Endothelial cell of umbilical vein (primary cell): ENCODE measurements around the gene KCNH4. TPM values are rescaled to one million over a fixed set of nuclear protein-coding genes. Genes with fewer than 3 reads are reported as not detected.

Experiments
- BruUV-seq: library from RNA; stranded (reverse); fragments of 400-500 nt; replicated peaks from 2 replicates; lab custom pipeline; 2021; lab: Mats Ljungman, UMichigan
- CTCF ChIA-PET: fragments of 300-600, 350-600 bp; sonication (Branson Sonifier 250); formaldehyde crosslinking; loops from one replicate; lab custom pipeline; 2021; ENCODE audit warnings: antibody characterized with exemption, inconsistent platforms; lab: Charles Lee
- POLR2A ChIA-PET: fragments of 300-600, 350-600 bp; sonication (Branson Sonifier 250); formaldehyde crosslinking; loops from one replicate; lab custom pipeline; 2021; ENCODE audit warnings: antibody characterized with exemption, inconsistent platforms; lab: Charles Lee
- DNase-seq: peaks from one replicate; pipeline ENCODE4 v3.0.0-alpha.2; 2011; ENCODE audit warnings: low read depth, low spot score
- FAIRE-seq: peaks from 2 replicates; lab custom pipeline; 2011; peaks lifted over from hg19 to GRCh38; lab: Jason Lieb, UNC
- H2AFZ ChIP-seq: 2 replicates; pipeline ENCODE4 v1.6.0; 2012; ENCODE audit warnings: low read depth, low read length, control low read depth, inconsistent platforms
- H3K27ac ChIP-seq: 2 replicates; pipeline ENCODE4 v1.5.1; 2011; ENCODE audit warnings: low read depth, mild to moderate bottlenecking, control low read depth, low read length, moderate library complexity; ENCODE audit not compliant: insufficient read depth
- H3K27me3 ChIP-seq, 2 experiments: 2 replicates each; pipeline versions ENCODE4 v1.6.0 to v1.6.1; 2011; ENCODE audit warnings: low read length in 2 of 2, mixed read lengths in 1 of 2; ENCODE audit not compliant: control insufficient read depth in 2 of 2, insufficient read depth in 2 of 2
- H3K36me3 ChIP-seq, 2 experiments: 2 replicates in 1 of 2; 3 replicates in 1 of 2; pipeline ENCODE4 v1.5.1; 2011; ENCODE audit warnings: low read length in 2 of 2, mild to moderate bottlenecking in 1 of 2, moderate library complexity in 1 of 2; ENCODE audit not compliant: control insufficient read depth in 2 of 2, insufficient read depth in 2 of 2; ENCODE audit errors: extremely low read depth in 1 of 2
- H3K4me1 ChIP-seq: 3 replicates; pipeline ENCODE4 v1.5.1; 2011; ENCODE audit warnings: mild to moderate bottlenecking, low read length; ENCODE audit not compliant: control insufficient read depth, insufficient read depth; ENCODE audit errors: extremely low read depth
- H3K4me2 ChIP-seq: 2 replicates; pipeline ENCODE4 v1.6.1; 2011; ENCODE audit warnings: low read length, control low read depth, mixed read lengths; ENCODE audit not compliant: insufficient read depth
- H3K4me3 ChIP-seq, 3 experiments: fragments of 200-600 bp in 1 of 3; sonication (generic), shearing (Covaris generic) in 1 of 3; replicated peaks in 1 of 3; 2 replicates each; pipeline ENCODE4 v1.5.1; 2011 to 2016; ENCODE audit warnings: control low read depth in 3 of 3, low read length in 3 of 3, mild to moderate bottlenecking in 2 of 3, inconsistent platforms in 1 of 3, low read depth in 1 of 3, moderate library complexity in 1 of 3; ENCODE audit not compliant: insufficient read depth in 1 of 3
- H3K79me2 ChIP-seq: 2 replicates; pipeline ENCODE4 v1.6.0; 2012; ENCODE audit warnings: low read length, inconsistent platforms; ENCODE audit not compliant: control insufficient read depth, insufficient read depth
- H3K9ac ChIP-seq: replicated peaks from 2 replicates; pipeline ENCODE3; 2011; ENCODE audit warnings: low read length, control low read depth; ENCODE audit not compliant: insufficient read depth; ENCODE audit errors: extremely low read depth
- H3K9me1 ChIP-seq: replicated peaks from 3 replicates; pipeline ENCODE4 v1.6.0; 2011; ENCODE audit warnings: mild to moderate bottlenecking, low read length; ENCODE audit not compliant: control insufficient read depth, insufficient read depth; ENCODE audit errors: extremely low read depth
- H3K9me3 ChIP-seq: replicated peaks from 2 replicates; pipeline ENCODE4 v1.5.1; 2012; ENCODE audit warnings: low read length, inconsistent platforms; ENCODE audit not compliant: control insufficient read depth, insufficient read depth
- H4K20me1 ChIP-seq: replicated peaks from 2 replicates; pipeline ENCODE3; 2011; ENCODE audit warnings: mild to moderate bottlenecking, low read length; ENCODE audit not compliant: control insufficient read depth, insufficient read depth; ENCODE audit errors: extremely low read depth
- EZH2 ChIP-seq: IDR thresholded peaks from 2 replicates; pipeline ENCODE4 v1.6.1; 2012; ENCODE audit warnings: borderline replicate concordance, low read depth, mild to moderate bottlenecking, moderate library complexity, low read length, inconsistent platforms; ENCODE audit not compliant: severe bottlenecking
- FOS ChIP-seq: IDR thresholded peaks from 2 replicates; pipeline ENCODE4 v1.6.1; 2011; ENCODE audit warnings: mild to moderate bottlenecking, low read length, moderate library complexity, borderline replicate concordance; ENCODE audit not compliant: insufficient read depth
- GATA2 ChIP-seq: IDR thresholded peaks from 2 replicates; pipeline ENCODE4 v1.7.0; 2011; ENCODE audit warnings: low read depth, mild to moderate bottlenecking, moderate library complexity, mixed read lengths, low read length; ENCODE audit not compliant: insufficient read length, insufficient read depth
- JUN ChIP-seq: IDR thresholded peaks from 2 replicates; pipeline ENCODE4 v1.6.1; 2011; ENCODE audit warnings: borderline replicate concordance, low read depth; ENCODE audit not compliant: insufficient read length, insufficient read depth
- MYC ChIP-seq: IDR thresholded peaks from one replicate; pipeline ENCODE4 v1.6.1; 2011; ENCODE audit warnings: mild to moderate bottlenecking, low read depth, low read length
- POLR2A ChIP-seq: IDR thresholded peaks from 2 replicates; pipeline ENCODE4 v1.6.1; 2012; ENCODE audit warnings: low read depth, mild to moderate bottlenecking, control low read depth, low read length
- POLR2AphosphoS5 ChIP-seq: IDR thresholded peaks from 2 replicates; pipeline ENCODE4 v1.6.1; 2012; ENCODE audit warnings: low read depth, mild to moderate bottlenecking, control low read depth, low read length, moderate library complexity; ENCODE audit not compliant: insufficient read depth
- dilution Hi-C: fragments of 300-500 bp; cut with MboI; formaldehyde crosslinking; loops from one replicate; pipeline ENCODE4 v1.15.0; 2019; ENCODE audit warnings: low sequenced_read_pairs; ENCODE audit not compliant: extremely low pct_ligation_motif_present
- intact Hi-C: fragments of 100-400 bp; cut with micrococcal nuclease; formaldehyde crosslinking; loops from one replicate; pipeline ENCODE4 v1.10.0; 2022
- polyA plus RNA-seq, 4 experiments: library from polyadenylated mRNA; depleted of rRNA in 3 of 4; stranded (reverse) in 3 of 4; unstranded in 1 of 4; fragments of >200 nt; gene quantifications; 2 replicates each; pipeline versions ENCODE4 v1.2.1 to v1.2.3, GENCODE V29; 2011 to 2012; ENCODE audit warnings: missing spikeins in 1 of 4
- total RNA-seq: library from RNA; stranded (reverse); gene quantifications from 2 replicates; pipeline ENCODE4 v1.2.3, GENCODE V29; 2021
- TF ChIP-seq, protein P1 (sequence below): IDR thresholded peaks from 2 replicates; pipeline ENCODE4 v1.6.1; 2011; ENCODE audit not compliant: insufficient read depth, insufficient read length
- TF ChIP-seq, protein P2 (sequence below), 2 donors: IDR thresholded peaks; 1 replicate in 1 of 2; 2 replicates in 1 of 2; pipeline ENCODE4 v1.5.1; 2011; ENCODE audit warnings: low read length in 2 of 2, mild to moderate bottlenecking in 2 of 2, moderate library complexity in 2 of 2, control low read depth in 1 of 2, inconsistent platforms in 1 of 2, low read depth in 1 of 2; ENCODE audit not compliant: insufficient read depth in 1 of 2; ENCODE audit errors: extremely low read depth in 1 of 2

The KCNH4 gene
- total and polyA plus RNA-seq, 2 donors (not counting 3 experiments of a cell fraction or from before 2014, with no cell fraction given) = 0.11 TPM

DNA sequence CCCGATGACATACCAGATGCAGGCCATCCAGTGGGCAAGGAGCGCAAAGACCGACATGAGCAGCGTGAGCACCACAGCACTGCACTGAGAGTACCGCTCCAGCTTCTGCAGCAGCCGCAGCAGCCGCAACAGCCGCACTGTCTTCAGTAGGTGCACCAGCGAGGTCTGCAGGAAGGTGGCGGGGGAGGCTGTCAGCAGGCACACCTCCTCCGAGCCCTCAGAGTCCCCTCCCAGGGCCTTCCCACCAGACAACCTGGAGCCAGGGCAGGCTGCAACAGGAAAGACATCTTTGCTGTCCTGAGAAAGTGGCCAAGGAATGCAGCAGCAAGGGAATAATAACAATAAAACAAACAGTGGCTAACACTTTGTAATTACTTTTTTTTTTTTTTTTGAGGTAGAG is 9.1 kb downstream of the KCNH4 start:
- POLR2A ChIA-PET = interaction anchor here (1.1 kb wide), 1 partner anchor 154 kb away, joined by 3 read pairs; the partner anchor contains the start of gene DNAJC7
- intact Hi-C loops (no loop called here), dilution Hi-C loops (no loop called here)
- DNase-seq = no peak
- no peaks in the 10 kb centered on the region for H3K79me2 ChIP-seq
- H2AFZ ChIP-seq = no peak overlapping the region
- H3K27ac ChIP-seq = no peak overlapping the region
- BruUV-seq = no TSS peak
- no peak overlapping the region for H3K9ac ChIP-seq
- CTCF ChIA-PET = interaction anchor here (0.7 to 0.9 kb wide), 2 partner anchors 40 to 48 kb away, joined by 3 read pairs; no protein-coding TSS in a partner anchor
- H3K36me3 ChIP-seq = no peaks in the 10 kb centered on the region
- TF ChIP-seq MYC (no peak), JUN (no peak), EZH2 (no peak), FOS (no peak), POLR2A (no peak), POLR2AphosphoS5 (no peak), GATA2 (no peak)
- TF ChIP-seq, protein P1, sequence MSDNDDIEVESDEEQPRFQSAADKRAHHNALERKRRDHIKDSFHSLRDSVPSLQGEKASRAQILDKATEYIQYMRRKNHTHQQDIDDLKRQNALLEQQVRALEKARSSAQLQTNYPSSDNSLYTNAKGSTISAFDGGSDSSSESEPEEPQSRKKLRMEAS = no peak
- TF ChIP-seq, protein P2, sequence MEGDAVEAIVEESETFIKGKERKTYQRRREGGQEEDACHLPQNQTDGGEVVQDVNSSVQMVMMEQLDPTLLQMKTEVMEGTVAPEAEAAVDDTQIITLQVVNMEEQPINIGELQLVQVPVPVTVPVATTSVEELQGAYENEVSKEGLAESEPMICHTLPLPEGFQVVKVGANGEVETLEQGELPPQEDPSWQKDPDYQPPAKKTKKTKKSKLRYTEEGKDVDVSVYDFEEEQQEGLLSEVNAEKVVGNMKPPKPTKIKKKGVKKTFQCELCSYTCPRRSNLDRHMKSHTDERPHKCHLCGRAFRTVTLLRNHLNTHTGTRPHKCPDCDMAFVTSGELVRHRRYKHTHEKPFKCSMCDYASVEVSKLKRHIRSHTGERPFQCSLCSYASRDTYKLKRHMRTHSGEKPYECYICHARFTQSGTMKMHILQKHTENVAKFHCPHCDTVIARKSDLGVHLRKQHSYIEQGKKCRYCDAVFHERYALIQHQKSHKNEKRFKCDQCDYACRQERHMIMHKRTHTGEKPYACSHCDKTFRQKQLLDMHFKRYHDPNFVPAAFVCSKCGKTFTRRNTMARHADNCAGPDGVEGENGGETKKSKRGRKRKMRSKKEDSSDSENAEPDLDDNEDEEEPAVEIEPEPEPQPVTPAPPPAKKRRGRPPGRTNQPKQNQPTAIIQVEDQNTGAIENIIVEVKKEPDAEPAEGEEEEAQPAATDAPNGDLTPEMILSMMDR (IDR thresholded peaks at IDR 0.05; ENCODE audit: extremely low read depth in 1 of 2, insufficient read depth in 1 of 2, low read depth in 1 of 2, low read length in 2 of 2) = no peak
- H3K4me1 ChIP-seq = no peaks in the 10 kb centered on the region
- no peaks in the 10 kb centered on the region for H3K9me1 ChIP-seq
- H4K20me1 ChIP-seq = no peaks in the 10 kb centered on the region
- FAIRE-seq = no peak
- H3K4me3 ChIP-seq = no peak overlapping the region
- H3K27me3 ChIP-seq = peaks cover 0 to 5% of the 10 kb centered on the region in 2 experiments
- H3K4me2 ChIP-seq = no peak overlapping the region
- no peaks in the 10 kb centered on the region for H3K9me3 ChIP-seq
